GM12801 (cell line): Measurements from ENCODE around the gene NOS1AP.

Experiments
- CTCF ChIP-seq: IDR thresholded peaks from one replicate; pipeline ENCODE4 v1.5.1; 2011; ENCODE audit warnings: control low read depth; ENCODE audit not compliant: insufficient read length; ENCODE audit errors: extremely low read depth

The NOS1AP gene

GRCh38 chr1:162083273-162083672 is 13.8 kb downstream of the NOS1AP start:
- TF ChIP-seq CTCF, result no peak

GRCh38 chr1:162085991-162086390 is 16.5 kb downstream of the NOS1AP start:
- no peak for TF ChIP-seq CTCF

GRCh38 chr1:162087111-162087510 is 17.6 kb downstream of the NOS1AP start:
- TF ChIP-seq CTCF, result no peak

- TF ChIP-seq CTCF, result no peak
Observed at GRCh38 chr1:162087574-162087973, 18.1 kb downstream of the NOS1AP start.

DNA sequence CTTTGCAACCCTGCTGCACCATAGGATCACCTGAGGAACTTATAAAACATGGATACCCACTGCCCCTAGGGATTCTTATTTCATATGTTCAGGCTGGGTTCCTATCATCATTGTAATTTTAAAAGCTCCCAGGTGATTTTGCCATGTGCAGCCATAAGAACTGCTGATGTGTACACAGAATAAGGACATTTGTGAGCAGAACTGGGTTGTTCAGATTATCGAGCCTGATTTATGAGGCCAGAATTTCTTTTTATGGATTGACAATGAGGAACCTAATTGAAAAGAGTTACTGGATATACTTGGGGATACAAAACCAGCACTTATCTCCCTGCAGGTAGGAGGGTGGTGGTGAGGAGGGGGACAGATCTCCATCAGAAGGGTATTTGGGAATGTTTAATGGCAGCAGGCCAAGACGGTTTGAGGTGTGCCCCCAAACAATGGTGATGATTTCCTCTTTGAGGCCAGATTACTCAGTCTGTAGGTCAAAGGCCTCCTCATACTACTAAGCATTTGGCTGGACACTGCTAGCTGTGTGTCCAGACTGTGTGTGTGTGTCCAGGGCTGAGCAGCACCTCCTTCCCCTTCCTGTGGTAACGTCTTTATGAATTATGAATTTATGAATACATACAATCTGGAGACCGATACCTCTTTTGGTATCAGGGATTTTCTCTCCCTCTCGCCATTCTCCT is 18.9 kb downstream of the NOS1AP start:
- no peak for TF ChIP-seq CTCF

- no peak for TF ChIP-seq CTCF
Observed at GRCh38 chr1:162089748-162090147, 20.3 kb downstream of the NOS1AP start.

DNA sequence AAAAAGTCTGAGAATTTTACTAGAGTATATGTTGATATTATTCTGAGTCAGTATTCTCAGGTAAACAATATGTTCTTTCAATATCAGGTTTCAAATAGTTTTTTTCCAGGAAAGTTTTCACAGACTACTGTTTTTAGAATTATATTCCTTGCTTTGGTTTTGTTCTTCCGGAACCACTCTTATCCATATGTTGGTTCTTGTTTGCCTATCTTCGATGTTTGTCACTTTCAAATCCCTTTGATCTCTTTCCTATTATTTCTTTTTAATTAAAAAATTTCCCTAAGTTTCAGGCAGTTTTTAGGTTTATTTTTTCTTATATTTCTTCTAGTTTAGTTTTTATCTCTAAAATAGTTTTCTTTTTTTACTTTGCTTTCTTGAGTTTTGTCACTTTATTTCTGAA is 20.9 kb downstream of the NOS1AP start:
- no peak for TF ChIP-seq CTCF
